Neural progenitor cell (in vitro differentiated cells): ENCODE data around the gene C1RL.

Experiments used
- EZH2phosphoT487 ChIP-seq: fragments of 200-600 bp; sonication (generic); IDR thresholded peaks from 2 replicates; pipeline ENCODE4 v1.6.1; 2017; ENCODE audit warnings: antibody characterized with exemption
- TF ChIP-seq, protein P1 (sequence below): fragments of 200-600 bp; sonication (generic); IDR thresholded peaks from 2 replicates; pipeline ENCODE4 v1.5.1; 2017; ENCODE audit warnings: antibody characterized with exemption, mild to moderate bottlenecking

GRCh38 chr12:7069386-7069785 lies 39.6 kb downstream of the C1RL start:
- TF ChIP-seq, protein P1, sequence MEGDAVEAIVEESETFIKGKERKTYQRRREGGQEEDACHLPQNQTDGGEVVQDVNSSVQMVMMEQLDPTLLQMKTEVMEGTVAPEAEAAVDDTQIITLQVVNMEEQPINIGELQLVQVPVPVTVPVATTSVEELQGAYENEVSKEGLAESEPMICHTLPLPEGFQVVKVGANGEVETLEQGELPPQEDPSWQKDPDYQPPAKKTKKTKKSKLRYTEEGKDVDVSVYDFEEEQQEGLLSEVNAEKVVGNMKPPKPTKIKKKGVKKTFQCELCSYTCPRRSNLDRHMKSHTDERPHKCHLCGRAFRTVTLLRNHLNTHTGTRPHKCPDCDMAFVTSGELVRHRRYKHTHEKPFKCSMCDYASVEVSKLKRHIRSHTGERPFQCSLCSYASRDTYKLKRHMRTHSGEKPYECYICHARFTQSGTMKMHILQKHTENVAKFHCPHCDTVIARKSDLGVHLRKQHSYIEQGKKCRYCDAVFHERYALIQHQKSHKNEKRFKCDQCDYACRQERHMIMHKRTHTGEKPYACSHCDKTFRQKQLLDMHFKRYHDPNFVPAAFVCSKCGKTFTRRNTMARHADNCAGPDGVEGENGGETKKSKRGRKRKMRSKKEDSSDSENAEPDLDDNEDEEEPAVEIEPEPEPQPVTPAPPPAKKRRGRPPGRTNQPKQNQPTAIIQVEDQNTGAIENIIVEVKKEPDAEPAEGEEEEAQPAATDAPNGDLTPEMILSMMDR: no peak
- no peak for TF ChIP-seq EZH2phosphoT487
